Thoracic aorta (tissue), 2 donors: ENCODE data around the gene PDE10A. TPM values are rescaled to one million over a fixed set of nuclear protein-coding genes. Genes with fewer than 3 reads are reported as not detected.

Experiments used
- ATAC-seq: fragments of 150-250 bp; one replicate; pipeline ENCODE4 v1.8.0; 2017; ENCODE audit warnings: low read depth; ENCODE audit not compliant: insufficient number of reproducible peaks, low FRiP score
- DNase-seq: peaks from one replicate; pipeline ENCODE4 v3.0.0-alpha.2; 2020; ENCODE audit warnings: low spot score
- H3K27ac ChIP-seq, 2 donors: fragments of 200-600 bp; sonication (generic); 1 replicate in 1 of 2; 2 replicates in 1 of 2; pipeline ENCODE4 v1.5.1; 2016; ENCODE audit warnings: mild to moderate bottlenecking in 2 of 2, moderate library complexity in 2 of 2
- H3K27me3 ChIP-seq: fragments of 200-600 bp; sonication (generic); replicated peaks from 2 replicates; pipeline ENCODE4 v1.6.0; 2016; ENCODE audit warnings: mild to moderate bottlenecking; ENCODE audit not compliant: insufficient read depth
- H3K36me3 ChIP-seq: fragments of 200-600 bp; sonication (generic); one replicate; pipeline ENCODE4 v1.5.1; 2016
- H3K4me1 ChIP-seq, 2 donors: fragments of 200-600 bp; sonication (generic); 1 replicate in 1 of 2; 2 replicates in 1 of 2; pipeline versions ENCODE4 v1.5.1 to v1.6.0; 2016; ENCODE audit warnings: low read depth in 2 of 2, mild to moderate bottlenecking in 1 of 2; ENCODE audit not compliant: control insufficient read depth in 1 of 2
- H3K4me3 ChIP-seq: fragments of 200-600 bp; sonication (generic); 2 replicates; pipeline ENCODE4 v1.5.1; 2016; ENCODE audit warnings: mild to moderate bottlenecking
- H3K9me3 ChIP-seq: fragments of 200-600 bp; sonication (generic); 2 replicates; pipeline ENCODE4 v1.5.1; 2016
- total RNA-seq, 2 donors: library from RNA; depleted of rRNA; stranded (reverse); fragments of >200 nt; gene quantifications; one replicate each; pipeline versions ENCODE4 v1.1.0 to v1.2.3, GENCODE V29; 2016
- TF ChIP-seq, protein P1 (sequence below): fragments of 200-600 bp; sonication (generic); IDR thresholded peaks from one replicate; pipeline ENCODE4 v1.5.1; 2019; ENCODE audit warnings: antibody characterized with exemption

The PDE10A gene
- total RNA-seq, 2 donors from 2014 or later: 7.0 to 20.8 TPM

DNA sequence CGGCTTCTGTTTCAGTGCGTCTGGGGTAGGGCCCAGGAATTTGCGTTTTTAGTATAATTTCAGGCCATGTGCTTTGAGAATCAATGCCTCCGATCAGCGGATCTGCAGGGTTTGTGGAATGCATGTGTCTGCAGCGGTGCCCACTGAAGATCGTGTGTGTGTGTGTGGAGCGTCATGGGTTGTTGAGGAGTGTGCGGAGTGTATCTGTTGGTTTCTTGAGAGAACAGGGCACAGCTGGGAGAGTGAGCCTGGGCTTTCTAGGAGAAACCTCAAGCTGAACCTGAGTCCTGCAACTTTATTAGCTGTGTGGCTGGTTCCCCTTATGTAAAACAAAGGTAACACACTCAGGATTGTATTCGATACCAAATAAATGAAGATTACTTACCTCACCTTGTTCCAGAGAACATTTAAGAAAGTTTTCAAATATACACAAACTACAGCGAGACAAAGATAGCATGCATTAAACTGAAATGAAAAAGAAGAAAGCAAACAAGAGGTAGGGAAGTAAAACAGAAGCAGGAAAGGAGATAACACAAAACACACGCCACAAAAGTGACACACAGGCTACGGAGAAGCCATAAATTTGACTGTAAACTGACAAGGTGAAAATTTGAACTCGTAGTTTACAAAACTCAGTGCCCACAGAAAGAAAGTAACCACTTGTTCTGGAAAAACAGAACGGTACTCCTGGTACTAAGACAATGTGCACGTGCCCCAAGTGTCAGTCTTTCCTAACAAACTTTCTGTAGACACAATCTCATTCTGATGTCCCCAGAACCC, 28.8 kb downstream of the PDE10A start:
- Histone ChIP-seq H3K27me3 (no peaks in the 10 kb centered on the region), H3K4me1 (peaks cover 0 to 7% of the 10 kb centered on the region in 2 donors), H3K36me3 (no peaks in the 10 kb centered on the region), H3K27ac (no peak overlapping the region), H3K9me3 (no peaks in the 10 kb centered on the region), H3K4me3 (no peak overlapping the region)
- DNase-seq (no peak), ATAC-seq (no peak)
- TF ChIP-seq, protein P1, sequence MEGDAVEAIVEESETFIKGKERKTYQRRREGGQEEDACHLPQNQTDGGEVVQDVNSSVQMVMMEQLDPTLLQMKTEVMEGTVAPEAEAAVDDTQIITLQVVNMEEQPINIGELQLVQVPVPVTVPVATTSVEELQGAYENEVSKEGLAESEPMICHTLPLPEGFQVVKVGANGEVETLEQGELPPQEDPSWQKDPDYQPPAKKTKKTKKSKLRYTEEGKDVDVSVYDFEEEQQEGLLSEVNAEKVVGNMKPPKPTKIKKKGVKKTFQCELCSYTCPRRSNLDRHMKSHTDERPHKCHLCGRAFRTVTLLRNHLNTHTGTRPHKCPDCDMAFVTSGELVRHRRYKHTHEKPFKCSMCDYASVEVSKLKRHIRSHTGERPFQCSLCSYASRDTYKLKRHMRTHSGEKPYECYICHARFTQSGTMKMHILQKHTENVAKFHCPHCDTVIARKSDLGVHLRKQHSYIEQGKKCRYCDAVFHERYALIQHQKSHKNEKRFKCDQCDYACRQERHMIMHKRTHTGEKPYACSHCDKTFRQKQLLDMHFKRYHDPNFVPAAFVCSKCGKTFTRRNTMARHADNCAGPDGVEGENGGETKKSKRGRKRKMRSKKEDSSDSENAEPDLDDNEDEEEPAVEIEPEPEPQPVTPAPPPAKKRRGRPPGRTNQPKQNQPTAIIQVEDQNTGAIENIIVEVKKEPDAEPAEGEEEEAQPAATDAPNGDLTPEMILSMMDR: no peak

GRCh38 chr6:165632194-165632593, 30.8 kb downstream of the PDE10A start:
- TF ChIP-seq, protein P1: no peak
- no peak for ATAC-seq

DNA sequence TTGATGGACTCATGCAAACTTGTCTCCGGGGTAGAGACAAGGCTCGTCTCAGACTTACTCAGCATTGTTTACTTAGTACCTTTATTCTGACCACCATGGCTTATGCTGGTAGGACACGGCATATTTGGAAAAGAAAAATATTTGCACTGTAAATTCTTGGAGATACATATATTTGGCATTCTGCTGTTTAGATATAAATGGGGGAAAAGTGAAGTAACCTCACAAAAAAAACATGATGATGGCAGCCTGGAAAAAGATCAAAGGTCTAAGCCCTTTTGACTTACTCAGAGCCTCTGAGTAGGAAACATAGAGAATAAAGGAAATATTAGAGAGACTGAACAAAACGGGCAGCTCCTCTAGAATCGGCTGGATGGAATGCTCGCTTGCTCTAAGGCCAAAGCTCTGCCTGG, 32.5 kb downstream of the PDE10A start:
- Histone ChIP-seq H3K9me3 (no peaks in the 10 kb centered on the region), H3K4me1 (peaks cover 0 to 7% of the 10 kb centered on the region in 2 donors), H3K27ac (no peak overlapping the region), H3K36me3 (no peaks in the 10 kb centered on the region), H3K27me3 (no peaks in the 10 kb centered on the region), H3K4me3 (no peak overlapping the region)
- TF ChIP-seq, protein P1: no peak
- no peak for ATAC-seq
- DNase-seq: no peak

More at GRCh38 chr6:165632194-165632593, 30.8 kb downstream of the PDE10A start:
- Histone ChIP-seq H3K4me1 (peaks cover 0 to 7% of the 10 kb centered on the region in 2 donors), H3K4me3 (no peak overlapping the region), H3K27ac (no peak overlapping the region), H3K27me3 (no peaks in the 10 kb centered on the region), H3K36me3 (no peaks in the 10 kb centered on the region), H3K9me3 (no peaks in the 10 kb centered on the region)
- no peak for DNase-seq

- Histone ChIP-seq H3K4me1 (peaks cover 0 to 7% of the 10 kb centered on the region in 2 donors), H3K4me3 (no peak overlapping the region), H3K9me3 (no peaks in the 10 kb centered on the region), H3K27me3 (no peaks in the 10 kb centered on the region), H3K36me3 (no peaks in the 10 kb centered on the region), H3K27ac (no peak overlapping the region)
- TF ChIP-seq, protein P1: no peak
- ATAC-seq (no peak), DNase-seq (no peak)
Observed at GRCh38 chr6:165628955-165629354, 34.1 kb downstream of the PDE10A start.

DNA sequence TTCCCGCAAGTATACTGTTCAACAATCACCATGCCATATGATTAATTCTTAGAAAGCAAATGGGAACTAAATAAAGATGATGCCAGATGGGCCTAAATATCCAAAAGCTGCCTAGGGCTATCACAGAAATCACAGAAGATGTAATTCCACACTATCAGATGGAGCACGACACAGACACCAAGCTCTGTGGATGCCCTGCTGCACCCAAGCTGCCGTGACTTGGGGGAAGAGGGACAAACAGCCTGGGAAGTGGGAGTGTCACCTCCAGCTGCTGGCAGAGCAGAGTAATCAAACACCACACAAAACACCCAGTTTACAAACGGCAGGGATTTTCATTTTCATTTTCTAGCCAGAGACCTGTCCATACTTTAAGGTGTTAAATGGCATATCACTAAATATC, 35.7 kb downstream of the PDE10A start:
- ATAC-seq: no peak
- no peak for DNase-seq
- TF ChIP-seq, protein P1: no peak

More for the DNA sequence above, 35.7 kb downstream of the PDE10A start:
- Histone ChIP-seq H3K27me3 (no peaks in the 10 kb centered on the region), H3K27ac (no peak overlapping the region), H3K4me3 (no peak overlapping the region), H3K36me3 (no peaks in the 10 kb centered on the region), H3K9me3 (no peaks in the 10 kb centered on the region), H3K4me1 (peaks cover 0 to 7% of the 10 kb centered on the region in 2 donors)
